ENCODE results near the gene EID3. TPM values are rescaled to one million over a fixed set of nuclear protein-coding genes. Genes with fewer than 3 reads are reported as not detected.

The EID3 gene
- total RNA-seq, 1 experiment from 2014 or later: 3.2 TPM

GRCh38 chr12:104305349-104305748 is 1.8 kb downstream of the EID3 start:
- H3K4me3 ChIP-seq (ENCODE audit: low read depth, low read length): no peak overlapping the region
- CTCF ChIA-PET: no interaction called here
- peak overlapping the region; percentile 12 for H3K27ac Mint-ChIP-seq (ENCODE audit: unreplicated experiment)
- no peak for TF ChIP-seq CTCF (IDR thresholded peaks at IDR 0.05; ENCODE audit: insufficient read depth in 1 of 2, low read depth in 1 of 2, low read length in 1 of 2, severe bottlenecking in 1 of 2, unreplicated experiment in 1 of 2)
- H3K9me3 ChIP-seq: no peaks in the 10 kb centered on the region
- no peaks in the 10 kb centered on the region for H3K27me3 ChIP-seq (replicated peaks; ENCODE audit: control insufficient read depth, insufficient read depth, low read length)
- H3K36me3 Mint-ChIP-seq (ENCODE audit: insufficient read depth, unreplicated experiment): peaks cover 74% of the 10 kb centered on the region
- H3K9me3 Mint-ChIP-seq (ENCODE audit: unreplicated experiment): no peaks in the 10 kb centered on the region
- H3K36me3 ChIP-seq (ENCODE audit: control insufficient read depth, insufficient read depth, low read length): no peaks in the 10 kb centered on the region
- BruUV-seq (replicated peaks): no TSS peak
- H3K4me1 Mint-ChIP-seq (ENCODE audit: low read depth, unreplicated experiment): peaks cover 25% of the 10 kb centered on the region
- POLR2A ChIA-PET: no interaction called here
- peaks cover 14% of the 10 kb centered on the region for H3K4me1 ChIP-seq
- no peak overlapping the region for H3K4me3 Mint-ChIP-seq (ENCODE audit: unreplicated experiment)
- no peak for DNase-seq
- no peaks in the 10 kb centered on the region for H3K27me3 Mint-ChIP-seq (ENCODE audit: insufficient read depth, unreplicated experiment)
- intact Hi-C loops (cut with micrococcal nuclease; ENCODE audit: unreplicated experiment): no loop called here

- no peaks in the 10 kb centered on the region for H3K36me3 ChIP-seq (ENCODE audit: control insufficient read depth, insufficient read depth, low read length)
- POLR2A ChIA-PET: no interaction called here
Observed at GRCh38 chr12:104306376-104306775, 2.8 kb downstream of the EID3 start.

GRCh38 chr12:104306943-104307654 is 3.6 kb downstream of the EID3 start:
- Mint-ChIP-seq H3K36me3 (ENCODE audit: insufficient read depth, unreplicated experiment) (peaks cover 68% of the 10 kb centered on the region), H3K27ac (ENCODE audit: unreplicated experiment) (peak overlapping the region; percentile 52), H3K9me3 (ENCODE audit: unreplicated experiment) (no peaks in the 10 kb centered on the region), H3K27me3 (ENCODE audit: insufficient read depth, unreplicated experiment) (no peaks in the 10 kb centered on the region), H3K4me1 (ENCODE audit: low read depth, unreplicated experiment) (peaks cover 23% of the 10 kb centered on the region), H3K4me3 (ENCODE audit: unreplicated experiment) (no peak overlapping the region)
- no TSS peak for BruUV-seq (replicated peaks)
- no peak for DNase-seq
- intact Hi-C loops (cut with micrococcal nuclease; ENCODE audit: unreplicated experiment): no loop called here
- ChIA-PET POLR2A (no interaction called here), CTCF (no interaction called here)
- Histone ChIP-seq H3K27me3 (replicated peaks; ENCODE audit: control insufficient read depth, insufficient read depth, low read length) (no peaks in the 10 kb centered on the region), H3K4me3 (ENCODE audit: low read depth, low read length) (no peak overlapping the region), H3K4me1 (peaks cover 20% of the 10 kb centered on the region), H3K9me3 (no peaks in the 10 kb centered on the region), H3K36me3 (ENCODE audit: control insufficient read depth, insufficient read depth, low read length) (0 out of 2 replicates have a peak, but pooled peaks cover under 1% of the 10 kb centered on the region)
- TF ChIP-seq CTCF (IDR thresholded peaks at IDR 0.05; ENCODE audit: insufficient read depth in 1 of 2, low read depth in 1 of 2, low read length in 1 of 2, severe bottlenecking in 1 of 2, unreplicated experiment in 1 of 2): no peak

More at GRCh38 chr12:104306376-104306775, 2.8 kb downstream of the EID3 start:
- BruUV-seq (replicated peaks): no TSS peak
- peaks cover 68% of the 10 kb centered on the region for H3K36me3 Mint-ChIP-seq (ENCODE audit: insufficient read depth, unreplicated experiment)
- no peaks in the 10 kb centered on the region for H3K9me3 Mint-ChIP-seq (ENCODE audit: unreplicated experiment)
- H3K27me3 Mint-ChIP-seq (ENCODE audit: insufficient read depth, unreplicated experiment): no peaks in the 10 kb centered on the region
- H3K4me1 Mint-ChIP-seq (ENCODE audit: low read depth, unreplicated experiment): peaks cover 23% of the 10 kb centered on the region
- no peaks in the 10 kb centered on the region for H3K9me3 ChIP-seq
- no peak overlapping the region for H3K27ac Mint-ChIP-seq (ENCODE audit: unreplicated experiment)
- intact Hi-C loops (cut with micrococcal nuclease; ENCODE audit: unreplicated experiment): no loop called here
- no peak for TF ChIP-seq CTCF (IDR thresholded peaks at IDR 0.05; ENCODE audit: insufficient read depth in 1 of 2, low read depth in 1 of 2, low read length in 1 of 2, severe bottlenecking in 1 of 2, unreplicated experiment in 1 of 2)
- H3K4me1 ChIP-seq: peaks cover 20% of the 10 kb centered on the region
- no peaks in the 10 kb centered on the region for H3K27me3 ChIP-seq (replicated peaks; ENCODE audit: control insufficient read depth, insufficient read depth, low read length)
- no peak overlapping the region for H3K4me3 ChIP-seq (ENCODE audit: low read depth, low read length)
- DNase-seq: no peak
- H3K4me3 Mint-ChIP-seq (ENCODE audit: unreplicated experiment): no peak overlapping the region
- CTCF ChIA-PET: no interaction called here

All from Caco-2 (cell line).